GM18868 (cell line): ENCODE measurements around the gene BAZ2B.
"Not testable (repeated sequence)": the region's sequence is repeated elsewhere in the genome, so short reads cannot be mapped to it uniquely, and the experiment has no call there.

Source experiments
- ATAC-seq: cut with Tn5 transposase; IDR thresholded peaks from one replicate; pipeline ENCODE4 v1.9.1; 2021; ENCODE audit warnings: mild to moderate bottlenecking, moderate library complexity; ENCODE audit not compliant: unreplicated experiment

The BAZ2B gene

DNA sequence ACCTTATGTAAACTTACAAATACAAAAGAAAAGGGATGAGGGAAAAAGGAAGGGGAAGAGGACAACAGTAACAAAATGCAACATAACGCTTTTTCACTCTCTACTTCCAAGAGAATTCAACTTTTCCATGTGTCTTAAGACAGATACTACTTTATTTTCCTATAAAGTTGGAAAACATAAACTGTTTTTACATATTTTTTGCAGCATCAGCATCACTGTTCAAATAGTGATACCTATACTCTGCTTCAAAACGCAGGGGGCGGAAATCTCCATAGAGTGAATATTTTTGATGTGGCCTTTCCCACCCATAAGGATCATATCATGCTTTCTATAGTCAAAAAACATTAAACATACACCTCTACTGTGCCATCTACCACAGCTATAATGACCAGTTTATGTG is 77.5 kb downstream of the BAZ2B start:
- no peak for ATAC-seq

DNA sequence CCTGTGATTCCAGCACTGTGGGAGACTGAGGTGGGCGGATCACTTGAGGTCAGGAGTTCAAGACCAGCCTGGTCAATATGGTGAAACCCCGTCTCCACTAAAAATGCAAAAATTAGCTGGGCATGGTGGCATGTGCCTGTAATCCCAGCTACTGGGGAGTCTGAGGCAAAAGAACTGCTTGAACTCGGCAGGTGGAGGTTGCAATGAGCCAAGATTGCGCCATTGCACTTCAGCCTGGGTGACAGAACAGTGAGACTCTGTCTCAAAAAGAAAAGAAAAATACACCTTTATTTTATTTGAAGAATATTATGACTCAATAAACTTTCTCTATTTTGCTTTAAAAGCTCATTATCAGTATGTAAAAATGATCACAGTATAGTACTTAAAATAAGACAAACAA is 81.1 kb downstream of the BAZ2B start:
- not testable (repeated sequence) for ATAC-seq

DNA sequence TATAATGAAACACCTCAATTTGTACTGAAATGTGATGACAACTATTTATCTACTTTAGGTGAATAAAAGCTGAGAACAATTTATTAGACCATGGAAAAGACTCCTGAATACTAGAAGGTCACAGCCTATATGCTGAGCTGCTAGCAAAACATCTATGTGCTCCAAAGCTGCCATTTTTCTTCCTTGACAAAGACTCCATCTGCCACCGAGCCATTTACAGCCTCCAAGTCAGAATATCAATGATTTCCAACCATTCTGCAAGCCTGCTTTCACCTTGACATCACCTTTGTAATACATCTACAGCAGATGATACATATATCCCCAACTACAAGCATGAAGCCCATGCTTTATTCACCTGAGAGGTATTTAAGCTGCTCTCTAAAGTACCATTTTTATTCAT is 84.9 kb downstream of the BAZ2B start:
- ATAC-seq, result no peak

DNA sequence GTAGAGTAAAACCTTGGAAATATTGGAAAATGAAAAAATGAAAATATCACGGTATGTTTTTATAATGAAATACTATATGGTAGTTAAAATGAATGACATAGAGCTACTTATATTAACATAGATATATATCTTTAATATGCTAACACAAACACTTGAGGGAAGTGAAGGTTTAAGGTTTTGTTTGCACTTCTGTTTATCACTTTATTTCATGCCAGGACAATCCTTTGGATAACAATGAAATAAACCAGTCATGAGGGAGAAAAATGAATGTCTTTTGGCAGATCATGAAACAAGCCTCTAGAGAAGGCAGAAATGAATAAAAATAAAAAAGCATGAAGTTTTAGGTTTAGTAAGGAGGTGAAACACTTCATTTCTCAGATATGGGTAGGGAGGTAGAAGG is 89.9 kb downstream of the BAZ2B start:
- ATAC-seq, result no peak

DNA sequence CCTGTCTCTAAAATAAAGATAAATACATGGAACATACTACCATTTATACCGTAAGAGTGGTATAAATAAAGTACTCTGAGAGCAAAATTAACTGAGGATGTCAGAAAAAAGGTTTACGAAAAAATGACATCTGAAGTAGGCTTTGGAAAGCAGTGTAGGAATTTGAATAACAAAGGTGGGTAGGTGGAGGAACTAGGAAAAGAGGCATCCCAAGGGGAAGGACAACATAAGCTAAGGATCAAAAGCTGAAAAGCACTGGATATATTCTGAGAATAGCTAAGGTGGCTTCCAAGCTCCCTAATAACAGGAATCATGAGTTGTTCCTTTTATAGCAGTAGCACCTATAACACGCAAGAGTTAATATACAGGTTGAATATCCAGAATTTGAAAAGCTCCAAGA is 91.3 kb downstream of the BAZ2B start:
- no peak for ATAC-seq

DNA sequence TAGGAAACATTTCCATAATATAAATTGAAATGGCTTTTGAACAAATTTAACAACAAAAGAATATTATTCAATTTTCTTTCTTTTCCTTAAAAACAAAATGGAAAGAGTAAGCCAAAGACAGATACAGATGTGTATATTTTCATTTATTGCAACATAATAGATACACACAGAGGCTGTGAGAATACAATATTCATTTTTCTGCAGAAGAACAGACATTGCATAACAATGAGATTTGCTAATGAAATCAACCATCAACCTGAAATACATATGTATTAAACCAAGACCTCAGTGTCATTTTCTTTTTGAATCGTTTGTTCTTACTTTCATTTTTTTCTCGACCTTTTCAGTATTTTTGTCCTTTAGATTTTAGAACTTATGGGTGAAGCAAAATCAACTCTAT is 95.1 kb downstream of the BAZ2B start:
- ATAC-seq, result no peak

DNA sequence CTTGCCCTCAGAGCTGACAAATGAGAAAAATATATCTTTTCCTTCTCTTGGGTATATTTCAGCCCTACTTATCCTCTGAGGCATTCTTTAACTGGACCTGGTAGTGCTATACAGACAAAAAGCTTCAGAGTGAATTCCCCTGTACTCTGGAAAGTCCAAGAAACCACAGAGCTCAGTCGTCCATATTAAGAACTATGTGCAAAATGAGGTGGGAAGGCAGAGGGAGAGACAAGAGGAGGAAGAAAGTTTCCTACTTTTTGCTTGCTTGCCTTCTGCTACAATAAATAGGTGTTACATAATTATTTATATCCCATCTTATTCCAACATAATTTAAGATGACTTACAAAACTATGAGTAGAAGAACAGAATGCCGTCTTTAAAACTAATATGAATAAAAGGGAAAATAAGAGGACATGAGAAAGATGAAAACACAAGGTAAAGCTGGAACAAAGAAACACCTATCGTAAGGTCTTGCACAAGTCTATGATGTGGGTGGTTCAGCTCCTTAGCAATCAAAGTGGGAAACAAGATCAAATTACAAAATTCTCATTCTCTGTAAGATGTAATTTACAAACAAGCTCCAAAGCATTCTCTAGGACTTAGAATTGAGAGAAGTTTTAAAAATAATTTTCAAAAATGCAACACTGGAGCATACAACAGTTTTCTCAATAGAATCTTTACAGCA is 97.9 kb downstream of the BAZ2B start:
- no peak for ATAC-seq

DNA sequence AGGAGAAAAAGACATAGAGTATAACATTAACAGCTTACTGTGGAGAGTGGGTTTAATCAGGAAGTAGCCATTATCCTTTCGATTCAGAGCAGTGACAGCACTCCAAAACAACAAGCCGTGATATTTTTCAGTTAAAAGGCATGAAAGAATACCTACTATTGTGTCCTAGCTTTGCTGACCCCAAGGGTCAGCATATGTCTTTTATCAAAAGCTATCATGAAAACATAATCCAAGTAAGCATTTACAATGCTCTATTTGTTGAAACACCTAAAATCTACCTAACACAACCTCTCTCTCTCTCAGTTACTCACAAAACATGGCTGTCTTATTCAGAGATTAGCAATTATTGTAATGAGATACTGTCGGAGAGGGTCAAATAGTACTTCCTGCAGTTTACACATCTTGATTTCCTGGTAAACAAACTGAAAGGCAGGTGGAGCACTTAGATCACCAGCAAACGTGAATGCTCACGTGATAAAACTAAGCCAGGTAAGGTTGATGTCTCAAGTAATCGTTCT is 100.0 kb downstream of the BAZ2B start:
- ATAC-seq, result peak; percentile 88

DNA sequence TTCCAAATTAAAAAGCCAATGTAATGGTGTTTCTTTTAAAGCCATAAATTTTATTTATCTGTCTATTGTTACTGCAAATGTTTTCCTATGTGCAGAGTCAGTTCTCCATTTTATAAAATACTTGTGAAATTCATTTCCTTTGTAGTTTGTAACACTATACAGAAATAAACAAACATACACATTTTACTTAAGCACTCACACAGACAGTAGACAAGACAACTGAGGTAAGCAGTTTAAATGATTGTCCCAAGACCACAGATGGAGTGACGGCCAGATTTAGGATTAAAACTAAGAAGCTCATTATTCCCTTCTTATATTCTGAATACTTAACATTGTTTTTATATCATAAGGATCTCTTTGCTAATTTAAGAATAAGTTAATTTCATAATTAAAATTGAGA is 100.9 kb downstream of the BAZ2B start:
- no peak for ATAC-seq

DNA sequence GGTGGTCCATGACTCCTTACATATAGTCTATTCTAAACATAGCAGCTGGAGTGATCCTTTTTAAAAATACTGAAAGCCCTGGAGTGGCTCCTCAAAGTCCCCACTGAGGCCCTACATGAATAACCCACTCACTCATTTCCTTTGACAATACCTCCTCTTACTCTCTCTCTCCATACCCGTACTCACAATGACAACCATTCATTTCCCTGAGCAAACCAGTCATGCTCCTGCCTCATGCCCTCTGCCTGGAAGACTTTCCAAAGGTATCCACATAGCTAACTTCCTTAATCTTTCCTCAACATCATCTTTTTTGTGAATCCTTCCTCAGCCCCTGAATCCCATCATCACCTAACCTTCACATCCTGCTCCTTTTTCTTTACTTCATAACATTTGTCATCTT is 102.6 kb downstream of the BAZ2B start:
- ATAC-seq, result no peak

DNA sequence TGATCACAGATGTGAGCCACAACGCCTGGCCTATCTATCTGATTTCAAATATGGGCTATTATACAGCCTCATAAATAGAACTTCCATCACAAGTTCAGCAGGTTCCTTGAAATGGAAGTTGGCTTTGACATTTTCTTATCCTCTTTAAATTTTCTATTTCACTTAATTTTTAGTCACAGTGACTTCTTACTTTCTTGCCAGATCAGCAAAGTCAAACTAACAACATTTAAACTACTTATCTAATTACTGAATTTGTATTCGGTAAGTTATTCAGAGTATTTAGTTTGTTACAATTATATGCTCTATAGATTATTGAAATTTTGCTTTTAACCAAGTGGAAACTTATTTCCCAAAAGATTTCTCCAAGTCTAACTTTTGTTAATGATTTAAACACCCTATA is 108.2 kb downstream of the BAZ2B start:
- no peak for ATAC-seq

DNA sequence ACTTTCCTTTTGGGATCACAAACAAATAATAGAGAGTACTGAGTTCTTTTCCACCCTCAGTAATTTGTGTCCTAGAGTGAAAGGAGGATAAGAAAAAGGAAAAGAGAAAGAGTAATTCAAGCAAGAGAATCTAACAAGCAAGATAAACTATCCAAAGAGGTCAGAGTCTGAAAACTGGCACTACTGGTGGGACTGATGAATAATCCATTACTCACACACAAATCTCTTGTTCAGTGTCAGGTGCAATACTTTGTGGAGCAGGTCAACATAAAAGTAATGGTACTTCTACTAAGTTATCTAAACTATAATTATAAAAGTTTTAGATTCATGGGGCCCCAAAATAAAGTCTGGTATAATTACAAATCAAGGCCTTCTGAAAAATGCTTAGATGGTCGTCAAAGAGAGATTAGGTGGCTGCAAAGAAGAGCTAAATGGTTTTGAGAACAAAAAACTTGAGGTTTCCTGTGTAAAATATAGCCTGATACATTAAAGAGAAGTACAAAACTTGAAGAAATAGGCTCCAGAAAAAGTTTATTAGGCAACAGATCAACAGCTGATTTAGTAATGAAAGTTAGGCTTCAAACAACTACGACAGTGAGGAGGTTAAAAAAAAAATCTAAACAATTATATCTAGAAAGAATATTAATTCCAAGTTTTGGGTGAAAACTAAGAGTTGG is 109.4 kb downstream of the BAZ2B start:
- ATAC-seq, result no peak

DNA sequence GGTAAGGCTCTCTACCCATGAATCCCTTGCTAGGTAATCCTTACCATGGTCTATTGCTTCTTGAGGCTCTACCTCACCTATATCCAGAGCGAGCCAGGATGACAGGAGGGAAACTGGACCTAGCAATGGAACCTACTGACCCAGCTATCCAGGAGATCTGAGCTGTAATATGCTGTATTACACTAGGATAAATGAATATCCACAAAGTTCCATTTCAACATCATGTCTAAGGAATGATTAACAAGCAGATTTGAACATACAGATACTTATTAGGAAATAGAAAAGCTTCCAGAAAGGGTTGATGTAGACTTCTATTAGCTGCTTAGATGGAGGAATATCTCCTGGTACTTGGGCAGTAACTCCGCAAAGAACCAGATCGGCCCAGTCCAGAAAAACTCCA is 110.1 kb downstream of the BAZ2B start:
- no peak for ATAC-seq

DNA sequence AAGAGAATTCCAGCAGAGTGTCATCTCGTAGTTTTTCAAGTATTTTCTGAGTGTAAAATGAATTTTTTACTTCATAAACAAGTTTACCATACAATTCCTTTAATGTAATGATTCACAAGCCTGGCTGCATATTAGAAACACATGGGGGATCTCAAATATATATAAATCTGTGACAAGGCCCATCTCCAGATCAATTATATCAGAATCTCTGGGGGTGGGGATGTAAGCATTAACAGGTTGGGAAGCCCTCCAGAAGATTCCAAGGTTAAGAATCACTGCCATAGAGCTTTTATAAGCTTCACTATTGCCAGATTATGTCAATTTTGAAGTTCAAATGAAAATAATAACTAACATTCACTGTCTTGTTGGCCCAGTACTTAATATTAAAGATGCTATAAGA is 111.2 kb downstream of the BAZ2B start:
- no peak for ATAC-seq

DNA sequence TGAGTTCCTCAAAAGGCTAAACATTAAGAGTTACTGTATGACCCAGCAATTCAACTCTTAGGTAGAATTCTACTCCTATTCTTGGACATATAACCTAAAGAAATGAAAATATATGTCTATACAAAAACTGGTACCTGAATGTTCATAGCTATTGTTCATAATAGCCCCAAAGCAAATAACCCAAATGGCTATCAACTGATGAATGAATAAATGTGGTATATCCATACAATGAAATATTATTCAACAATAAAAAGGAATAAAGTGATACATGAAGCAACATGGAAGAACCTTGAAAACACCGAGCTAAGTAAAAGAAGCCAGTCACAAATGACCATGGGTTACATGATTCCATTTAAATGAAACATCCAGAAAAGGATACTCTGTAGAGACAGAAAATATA is 114.6 kb downstream of the BAZ2B start:
- no peak for ATAC-seq

DNA sequence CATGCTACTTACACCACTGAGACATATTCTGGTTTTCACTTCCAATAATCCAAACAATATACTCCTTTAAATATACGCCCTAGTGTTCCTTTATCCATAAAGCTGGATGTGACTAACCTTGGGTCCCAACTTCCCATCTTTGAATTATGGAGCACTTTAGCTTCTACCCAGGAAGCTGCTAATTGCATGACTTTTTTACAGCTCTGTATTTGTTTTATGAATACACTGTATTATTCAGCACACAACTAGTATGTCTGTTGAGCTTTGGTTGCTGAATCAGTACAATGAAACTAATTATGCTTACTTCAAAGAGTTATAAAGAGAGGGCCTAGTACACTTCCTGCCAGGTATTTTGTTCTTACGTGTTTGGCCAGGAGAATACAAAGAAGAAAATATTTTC is 118.5 kb downstream of the BAZ2B start:
- no peak for ATAC-seq

DNA sequence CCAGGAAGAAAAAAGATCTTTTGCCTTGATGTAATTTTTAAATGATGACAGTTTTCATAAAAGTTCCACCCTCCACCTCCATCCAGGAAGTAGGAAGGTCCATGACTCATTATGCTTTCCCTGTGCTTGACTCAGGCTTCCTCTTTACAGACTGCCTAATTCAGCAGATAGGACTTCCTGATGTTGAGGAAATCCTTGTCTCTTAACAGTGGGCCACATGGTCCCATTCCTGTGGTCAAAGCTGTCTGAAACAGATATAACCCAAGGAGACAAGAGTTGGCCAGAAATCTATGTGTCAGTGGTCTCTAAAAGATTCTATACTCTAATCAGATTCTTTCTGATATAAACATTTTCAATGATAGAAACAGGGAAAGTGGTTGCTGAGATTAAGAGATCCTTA is 119.1 kb downstream of the BAZ2B start:
- ATAC-seq, result no peak

DNA sequence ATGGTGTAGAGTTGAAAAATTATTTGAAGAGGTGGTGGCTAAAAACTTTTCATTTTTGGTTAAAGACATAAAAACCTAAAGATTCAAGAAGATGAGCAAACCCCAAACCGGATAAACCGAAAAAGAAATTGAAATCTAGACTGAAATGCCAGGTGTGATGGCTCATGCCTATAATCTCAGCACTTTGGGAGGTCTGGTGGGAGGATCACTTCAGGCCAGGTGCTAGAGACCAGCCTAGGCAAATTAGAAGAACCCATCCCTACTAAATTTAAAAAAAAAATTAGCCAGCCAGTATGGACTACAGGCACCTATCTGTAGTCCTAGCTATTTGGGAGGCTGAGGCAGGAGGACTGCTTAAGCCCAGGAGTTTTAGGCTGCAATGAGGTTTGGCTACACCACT is 126.9 kb downstream of the BAZ2B start:
- ATAC-seq, result no peak

DNA sequence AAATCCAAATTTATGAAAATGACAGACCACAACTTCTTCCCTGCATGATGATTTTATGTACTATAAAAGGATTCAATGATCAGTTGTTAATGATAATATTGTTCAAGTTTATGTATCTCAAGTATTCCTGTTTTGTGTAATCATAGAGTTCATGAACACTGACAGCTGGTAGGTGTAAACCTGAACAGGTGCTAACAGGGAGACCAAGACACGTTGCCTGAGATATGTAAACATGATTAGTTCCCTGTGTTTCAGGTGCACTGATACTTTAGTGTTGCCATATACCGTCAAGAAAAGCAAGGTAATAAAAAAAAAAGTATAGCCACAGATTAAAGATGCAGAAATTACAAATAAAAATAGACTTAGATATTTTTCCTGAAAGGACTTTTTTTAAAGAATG is 131.8 kb downstream of the BAZ2B start:
- ATAC-seq, result no peak

DNA sequence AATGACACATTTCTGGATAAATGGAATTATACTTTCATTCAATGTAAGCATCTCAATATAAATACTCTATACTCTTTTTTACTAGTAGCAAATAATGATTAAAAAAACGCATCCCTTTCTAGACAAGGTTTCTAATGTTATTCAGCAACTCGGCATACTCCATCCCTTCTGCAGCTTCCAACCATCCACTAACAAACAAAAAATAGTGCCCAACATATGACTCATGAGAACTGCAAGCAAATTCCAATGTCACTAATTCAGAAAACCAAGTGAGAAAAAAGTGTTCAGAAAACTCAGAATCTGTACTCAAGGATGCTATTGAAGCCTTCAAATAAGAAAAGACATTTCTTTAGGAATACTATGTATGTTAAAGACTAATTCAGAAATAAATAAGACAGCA is 140.0 kb downstream of the BAZ2B start:
- ATAC-seq, result no peak

DNA sequence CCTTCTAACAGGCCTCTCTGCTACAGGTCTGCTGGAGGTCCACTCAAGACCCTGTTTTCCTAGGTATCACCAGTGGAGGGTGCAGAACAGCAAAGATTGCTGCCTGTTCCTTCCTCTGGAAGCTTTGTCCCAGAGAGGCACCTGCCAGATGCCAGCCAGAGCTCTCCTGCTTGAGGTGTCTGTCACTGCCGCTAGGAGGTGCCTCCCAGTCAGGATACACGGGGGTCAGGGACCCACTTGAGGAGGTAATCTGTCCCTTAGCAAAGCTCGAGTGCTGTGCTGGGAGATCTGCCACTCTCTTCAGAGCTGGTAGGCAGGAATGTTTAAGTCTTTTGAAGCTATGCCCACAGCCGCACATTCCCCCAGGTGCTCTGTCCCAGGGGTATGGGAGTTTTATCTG is 140.6 kb downstream of the BAZ2B start:
- no peak for ATAC-seq

DNA sequence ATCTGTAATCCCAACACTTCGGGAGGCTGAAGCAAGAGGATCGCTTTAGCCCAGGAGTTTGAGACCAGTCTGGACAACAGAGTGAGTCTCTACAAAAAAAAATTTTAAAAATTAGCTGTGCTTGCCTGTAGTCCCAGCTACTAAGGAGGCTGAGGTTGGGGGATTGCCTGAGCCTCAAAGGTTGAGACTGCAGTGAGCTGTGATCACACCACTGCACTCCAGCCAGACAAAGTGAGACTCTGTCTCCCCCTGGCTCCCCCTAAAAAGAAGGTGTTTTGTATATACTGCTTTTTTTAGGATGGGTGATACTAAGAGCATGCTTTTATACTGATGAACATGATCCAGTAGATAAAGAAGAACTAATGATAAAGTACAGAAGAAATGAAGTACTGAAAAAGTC is 145.0 kb downstream of the BAZ2B start:
- no peak for ATAC-seq

DNA sequence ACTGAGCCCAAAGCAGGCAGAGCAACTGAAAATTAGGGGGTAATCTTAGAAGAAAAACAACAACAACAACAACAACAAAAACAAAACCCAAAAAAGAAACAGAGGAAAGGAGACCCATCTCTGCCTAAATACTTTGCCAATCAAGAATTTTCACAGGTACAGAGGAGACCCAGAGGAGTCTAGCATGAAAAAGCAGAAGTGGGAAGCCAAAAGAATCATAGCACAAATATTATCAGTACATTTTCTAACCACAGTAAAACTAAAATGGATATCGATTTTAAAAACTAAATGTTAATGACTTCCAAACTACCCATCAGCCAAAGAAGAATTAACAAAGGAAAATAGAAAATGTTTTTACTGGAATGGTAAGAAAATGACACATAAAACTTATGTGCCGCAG is 148.1 kb downstream of the BAZ2B start:
- no peak for ATAC-seq
